Mucosa of descending colon (tissue), 3 donors: ENCODE measurements around the gene EIF2B5. TPM values are rescaled to one million over a fixed set of nuclear protein-coding genes. Genes with fewer than 3 reads are reported as not detected.

Source experiments
- ATAC-seq: fragments of 200-7000 bp; cut with Tn5 transposase; one replicate; pipeline ENCODE4 v1.9.1; 2020; ENCODE audit warnings: mild to moderate bottlenecking, moderate library complexity
- DNase-seq, 3 donors: peaks; one replicate each; pipeline ENCODE4 v3.0.0-alpha.2; 2020
- H3K36me3 ChIP-seq: fragments of 200-600 bp; one replicate; pipeline ENCODE4 v1.8.0; 2021; ENCODE audit warnings: low read depth, mild to moderate bottlenecking
- H3K4me1 ChIP-seq: fragments of 200-600 bp; one replicate; pipeline ENCODE4 v1.8.0; 2021; ENCODE audit warnings: low read depth, mild to moderate bottlenecking
- H3K4me3 ChIP-seq: fragments of 200-600 bp; one replicate; pipeline ENCODE4 v1.8.0; 2021; ENCODE audit warnings: mild to moderate bottlenecking
- H3K9me3 ChIP-seq: fragments of 200-600 bp; one replicate; pipeline ENCODE4 v1.8.0; 2021; ENCODE audit warnings: mild to moderate bottlenecking
- intact Hi-C, 2 donors: fragments of 100-400 bp; cut with DNase I in 1 of 2; cut with micrococcal nuclease in 1 of 2; formaldehyde crosslinking; loops; one replicate each; pipeline versions ENCODE4 v1.11.0 to v1.11.1; 2022; cut with DNase I, micrococcal nuclease
- total RNA-seq, 3 donors: library from RNA; stranded (reverse); fragmentation: NEBNext Ultra II Directional in 2 of 3; extraction: Animal tissue kit (Norgen Biotek cat#: 25700) in 2 of 3; gene quantifications; one replicate each; pipeline versions ENCODE4 v1.2.1 to v1.2.4, GENCODE V29; 2021 to 2023
- TF ChIP-seq, protein P1 (sequence below): fragments of 200-600 bp; IDR thresholded peaks from one replicate; pipeline ENCODE4 v1.8.0; 2022; ENCODE audit warnings: antibody characterized with exemption, mild to moderate bottlenecking
- donor health status: DM: no; HTN: no; CAD: no; lungs with moderate emphysema.
- donor health status: DM: no; HTN: no; CAD: no.
- donor health status: DM: no; HTN: yes; CAD: no.

Gene EIF2B5
- total RNA-seq, 3 donors from 2014 or later, result 41.4 to 48.6 (median 47.0) TPM

- intact Hi-C loops, result no loop called here
- Histone ChIP-seq H3K4me3 (no peak overlapping the region), H3K36me3 (peaks cover 6% of the 10 kb centered on the region), H3K9me3 (no peaks in the 10 kb centered on the region), H3K4me1 (peaks cover 17% of the 10 kb centered on the region)
- no peak for ATAC-seq
- TF ChIP-seq, protein P1, sequence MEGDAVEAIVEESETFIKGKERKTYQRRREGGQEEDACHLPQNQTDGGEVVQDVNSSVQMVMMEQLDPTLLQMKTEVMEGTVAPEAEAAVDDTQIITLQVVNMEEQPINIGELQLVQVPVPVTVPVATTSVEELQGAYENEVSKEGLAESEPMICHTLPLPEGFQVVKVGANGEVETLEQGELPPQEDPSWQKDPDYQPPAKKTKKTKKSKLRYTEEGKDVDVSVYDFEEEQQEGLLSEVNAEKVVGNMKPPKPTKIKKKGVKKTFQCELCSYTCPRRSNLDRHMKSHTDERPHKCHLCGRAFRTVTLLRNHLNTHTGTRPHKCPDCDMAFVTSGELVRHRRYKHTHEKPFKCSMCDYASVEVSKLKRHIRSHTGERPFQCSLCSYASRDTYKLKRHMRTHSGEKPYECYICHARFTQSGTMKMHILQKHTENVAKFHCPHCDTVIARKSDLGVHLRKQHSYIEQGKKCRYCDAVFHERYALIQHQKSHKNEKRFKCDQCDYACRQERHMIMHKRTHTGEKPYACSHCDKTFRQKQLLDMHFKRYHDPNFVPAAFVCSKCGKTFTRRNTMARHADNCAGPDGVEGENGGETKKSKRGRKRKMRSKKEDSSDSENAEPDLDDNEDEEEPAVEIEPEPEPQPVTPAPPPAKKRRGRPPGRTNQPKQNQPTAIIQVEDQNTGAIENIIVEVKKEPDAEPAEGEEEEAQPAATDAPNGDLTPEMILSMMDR, result no peak
- DNase-seq, result no peak
Observed at GRCh38 chr3:184140436-184140835, 5.3 kb downstream of the EIF2B5 start.

- intact Hi-C loops, result no loop called here
- DNase-seq (no peak), ATAC-seq (no peak)
- TF ChIP-seq, protein P1, result no peak
- H3K4me1 ChIP-seq, result peaks cover 3% of the 10 kb centered on the region
- H3K36me3 ChIP-seq, result peaks cover 6% of the 10 kb centered on the region
- no peaks in the 10 kb centered on the region for H3K9me3 ChIP-seq
- H3K4me3 ChIP-seq, result no peak overlapping the region
Observed at GRCh38 chr3:184142199-184142598, 7.0 kb downstream of the EIF2B5 start.

DNA sequence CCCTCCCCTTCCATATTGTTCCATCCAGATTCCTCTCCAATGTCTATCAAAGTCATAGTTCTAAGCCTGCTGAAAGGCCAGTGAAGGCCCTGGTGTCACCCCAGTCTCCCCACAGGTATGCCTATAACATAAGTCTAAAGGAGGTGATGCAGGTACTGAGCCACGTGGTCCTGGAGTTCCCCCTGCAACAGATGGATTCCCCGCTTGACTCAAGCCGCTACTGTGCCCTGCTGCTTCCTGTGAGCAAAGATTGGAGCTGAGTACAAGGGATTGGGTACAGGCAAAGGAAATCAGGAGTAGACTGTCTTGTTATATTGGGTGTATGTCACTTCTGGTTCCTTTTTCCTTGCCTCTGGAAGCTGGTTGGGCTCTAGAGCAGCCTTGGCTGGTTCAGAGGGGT, 8.2 kb downstream of the EIF2B5 start:
- Histone ChIP-seq H3K4me3 (no peak overlapping the region), H3K9me3 (no peaks in the 10 kb centered on the region), H3K4me1 (no peaks in the 10 kb centered on the region), H3K36me3 (peaks cover 6% of the 10 kb centered on the region)
- ATAC-seq, result no peak
- TF ChIP-seq, protein P1, result no peak
- DNase-seq, result no peak
- intact Hi-C loops, result no loop called here

GRCh38 chr3:184144505-184144904, 9.3 kb downstream of the EIF2B5 start:
- Histone ChIP-seq H3K9me3 (no peaks in the 10 kb centered on the region), H3K4me1 (no peaks in the 10 kb centered on the region), H3K36me3 (peaks cover 6% of the 10 kb centered on the region), H3K4me3 (no peak overlapping the region)
- intact Hi-C loops, result no loop called here
- no peak for ATAC-seq
- no peak for DNase-seq
- TF ChIP-seq, protein P1, result no peak

GRCh38 chr3:184145111-184145524, 10.0 kb downstream of the EIF2B5 start:
- H3K4me1 ChIP-seq, result no peaks in the 10 kb centered on the region
- H3K36me3 ChIP-seq, result peaks cover 6% of the 10 kb centered on the region
- ATAC-seq (peak; percentile 89), DNase-seq (peak in 2 of 3 donors; percentile 56 to 73)
- TF ChIP-seq, protein P1, result no peak
- intact Hi-C loops, result no loop called here
- no peaks in the 10 kb centered on the region for H3K9me3 ChIP-seq
- no peak overlapping the region for H3K4me3 ChIP-seq

GRCh38 chr3:184145751-184146270, 10.7 kb downstream of the EIF2B5 start:
- ATAC-seq (peak; percentile 65), DNase-seq (no peak)
- intact Hi-C loops, result no loop called here
- TF ChIP-seq, protein P1, result no peak
- no peaks in the 10 kb centered on the region for H3K9me3 ChIP-seq
- no peaks in the 10 kb centered on the region for H3K4me1 ChIP-seq
- H3K4me3 ChIP-seq, result no peak overlapping the region
- H3K36me3 ChIP-seq, result peaks cover 6% of the 10 kb centered on the region
